GM12873 (cell line): ENCODE measurements around the gene CLDN4.

Experiments
- TF ChIP-seq, protein P1 (sequence below): IDR thresholded peaks from 2 replicates; pipeline ENCODE4 v1.5.1; 2012; ENCODE audit warnings: low read depth, mild to moderate bottlenecking, moderate library complexity, low read length, control low read depth; ENCODE audit not compliant: insufficient read depth; ENCODE audit errors: missing control alignments

Gene CLDN4

DNA sequence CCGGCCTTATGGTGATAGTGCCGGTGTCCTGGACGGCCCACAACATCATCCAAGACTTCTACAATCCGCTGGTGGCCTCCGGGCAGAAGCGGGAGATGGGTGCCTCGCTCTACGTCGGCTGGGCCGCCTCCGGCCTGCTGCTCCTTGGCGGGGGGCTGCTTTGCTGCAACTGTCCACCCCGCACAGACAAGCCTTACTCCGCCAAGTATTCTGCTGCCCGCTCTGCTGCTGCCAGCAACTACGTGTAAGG, 713 bp downstream of the CLDN4 start:
- TF ChIP-seq, protein P1, sequence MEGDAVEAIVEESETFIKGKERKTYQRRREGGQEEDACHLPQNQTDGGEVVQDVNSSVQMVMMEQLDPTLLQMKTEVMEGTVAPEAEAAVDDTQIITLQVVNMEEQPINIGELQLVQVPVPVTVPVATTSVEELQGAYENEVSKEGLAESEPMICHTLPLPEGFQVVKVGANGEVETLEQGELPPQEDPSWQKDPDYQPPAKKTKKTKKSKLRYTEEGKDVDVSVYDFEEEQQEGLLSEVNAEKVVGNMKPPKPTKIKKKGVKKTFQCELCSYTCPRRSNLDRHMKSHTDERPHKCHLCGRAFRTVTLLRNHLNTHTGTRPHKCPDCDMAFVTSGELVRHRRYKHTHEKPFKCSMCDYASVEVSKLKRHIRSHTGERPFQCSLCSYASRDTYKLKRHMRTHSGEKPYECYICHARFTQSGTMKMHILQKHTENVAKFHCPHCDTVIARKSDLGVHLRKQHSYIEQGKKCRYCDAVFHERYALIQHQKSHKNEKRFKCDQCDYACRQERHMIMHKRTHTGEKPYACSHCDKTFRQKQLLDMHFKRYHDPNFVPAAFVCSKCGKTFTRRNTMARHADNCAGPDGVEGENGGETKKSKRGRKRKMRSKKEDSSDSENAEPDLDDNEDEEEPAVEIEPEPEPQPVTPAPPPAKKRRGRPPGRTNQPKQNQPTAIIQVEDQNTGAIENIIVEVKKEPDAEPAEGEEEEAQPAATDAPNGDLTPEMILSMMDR = no peak

DNA sequence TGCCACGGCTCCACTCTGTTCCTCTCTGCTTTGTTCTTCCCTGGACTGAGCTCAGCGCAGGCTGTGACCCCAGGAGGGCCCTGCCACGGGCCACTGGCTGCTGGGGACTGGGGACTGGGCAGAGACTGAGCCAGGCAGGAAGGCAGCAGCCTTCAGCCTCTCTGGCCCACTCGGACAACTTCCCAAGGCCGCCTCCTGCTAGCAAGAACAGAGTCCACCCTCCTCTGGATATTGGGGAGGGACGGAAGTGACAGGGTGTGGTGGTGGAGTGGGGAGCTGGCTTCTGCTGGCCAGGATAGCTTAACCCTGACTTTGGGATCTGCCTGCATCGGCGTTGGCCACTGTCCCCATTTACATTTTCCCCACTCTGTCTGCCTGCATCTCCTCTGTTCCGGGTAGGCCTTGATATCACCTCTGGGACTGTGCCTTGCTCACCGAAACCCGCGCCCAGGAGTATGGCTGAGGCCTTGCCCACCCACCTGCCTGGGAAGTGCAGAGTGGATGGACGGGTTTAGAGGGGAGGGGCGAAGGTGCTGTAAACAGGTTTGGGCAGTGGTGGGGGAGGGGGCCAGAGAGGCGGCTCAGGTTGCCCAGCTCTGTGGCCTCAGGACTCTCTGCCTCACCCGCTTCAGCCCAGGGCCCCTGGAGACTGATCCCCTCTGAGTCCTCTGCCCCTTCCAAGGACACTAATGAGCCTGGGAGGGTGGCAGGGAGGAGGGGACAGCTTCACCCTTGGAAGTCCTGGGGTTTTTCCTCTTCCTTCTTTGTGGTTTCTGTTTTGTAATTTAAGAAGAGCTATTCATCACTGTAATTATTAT, 1.2 kb downstream of the CLDN4 start:
- TF ChIP-seq, protein P1 = no peak

DNA sequence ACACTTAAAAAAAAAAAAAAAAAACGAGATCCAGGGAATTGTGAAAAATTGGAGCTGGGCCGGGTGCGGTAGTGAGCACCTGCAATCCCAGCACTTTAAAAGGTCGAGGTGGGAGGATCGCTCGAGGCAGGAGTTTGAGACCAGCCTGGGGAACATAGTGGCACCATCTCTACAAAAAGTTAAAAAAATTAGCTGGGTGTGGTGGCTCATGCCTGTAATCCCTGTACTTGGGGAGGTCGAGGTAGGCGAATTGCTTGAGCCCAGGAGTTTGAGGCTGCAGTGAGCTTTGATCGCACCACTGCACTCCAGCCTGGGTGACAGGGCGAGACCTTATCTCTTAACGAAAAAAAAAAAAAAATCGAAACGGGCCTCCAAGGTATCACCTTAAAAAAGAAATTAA, 2.0 kb downstream of the CLDN4 start:
- TF ChIP-seq, protein P1 = no peak

DNA sequence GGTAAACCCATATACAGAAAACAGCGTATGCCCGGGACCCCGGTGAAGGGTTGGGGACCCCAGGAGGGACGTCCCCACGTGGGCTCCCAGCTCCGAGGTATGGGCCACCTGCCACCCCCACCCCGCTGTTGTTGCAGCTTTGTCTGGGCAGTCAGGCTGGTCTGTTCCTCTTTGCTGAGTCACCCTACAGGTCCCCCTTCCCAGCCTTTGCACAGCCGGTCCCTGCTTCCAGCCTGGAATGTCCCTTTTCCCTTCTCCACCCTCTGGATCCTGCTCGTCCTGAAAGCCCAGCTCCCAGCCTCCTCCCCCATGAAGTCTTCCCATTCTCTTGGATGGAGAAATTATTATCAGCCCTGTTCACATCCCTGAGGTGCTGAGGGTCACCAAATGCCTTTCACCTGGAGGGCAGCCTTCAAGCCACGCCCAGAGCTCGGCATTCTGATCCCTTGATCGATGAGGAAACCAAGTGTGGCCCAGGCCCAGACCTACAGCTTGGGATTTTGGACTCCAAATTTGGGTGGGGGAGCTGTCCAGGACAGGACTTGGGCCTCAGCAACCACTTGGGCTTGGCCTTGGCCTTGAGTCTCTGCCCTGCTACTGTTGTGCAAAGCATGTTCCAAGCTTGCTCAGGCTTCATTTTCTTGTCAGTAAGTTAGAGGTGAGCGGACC, 2.6 kb downstream of the CLDN4 start:
- TF ChIP-seq, protein P1 = no peak

DNA sequence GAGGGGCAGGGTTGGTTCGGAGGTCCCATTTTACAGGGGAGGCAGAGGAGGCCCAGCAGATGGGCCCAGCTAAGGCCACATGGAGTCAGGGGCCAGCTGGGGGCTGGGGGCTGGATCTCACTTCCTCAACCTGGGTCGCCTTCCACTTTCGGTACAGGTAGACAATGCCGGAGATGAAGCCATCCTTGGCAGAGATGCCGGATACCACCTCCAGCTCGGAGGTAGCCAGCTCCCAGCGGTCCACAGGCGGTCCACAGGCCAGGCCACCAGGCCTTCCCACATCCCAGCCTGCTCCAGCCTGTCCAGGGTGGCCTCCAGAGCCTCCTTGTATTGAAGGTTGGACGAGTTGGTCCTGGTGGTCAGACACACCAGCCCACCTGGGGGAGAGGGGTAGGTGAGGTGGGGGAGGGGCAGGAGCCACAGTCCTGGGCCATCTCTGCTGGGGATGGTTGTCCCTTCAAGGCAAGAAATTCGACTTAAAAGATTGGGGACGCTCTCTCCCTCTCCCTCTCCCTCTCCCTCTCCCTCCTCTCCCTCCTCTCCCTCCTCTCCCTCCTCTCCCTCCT, 3.9 kb downstream of the CLDN4 start:
- TF ChIP-seq, protein P1 = no peak

DNA sequence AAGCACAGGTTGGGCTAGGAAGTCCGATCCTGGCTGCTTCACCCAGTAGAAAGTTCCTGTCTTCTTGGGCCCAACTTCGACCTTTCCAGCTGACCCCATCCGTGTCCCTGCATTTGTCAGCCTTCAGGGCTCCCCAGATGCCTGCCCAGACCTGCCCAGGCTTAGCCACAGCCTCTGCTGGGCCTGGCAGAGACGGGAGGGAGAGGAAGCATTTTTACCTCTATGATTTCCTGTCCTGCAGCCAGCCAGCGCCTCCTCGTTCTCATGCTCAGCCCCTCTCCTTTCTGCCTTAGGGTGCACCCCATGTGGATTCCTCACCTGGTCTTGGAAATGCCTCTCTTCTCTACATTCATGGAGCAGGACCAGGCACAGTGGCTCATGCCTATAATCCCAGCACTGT, 7.8 kb downstream of the CLDN4 start:
- TF ChIP-seq, protein P1 = no peak

DNA sequence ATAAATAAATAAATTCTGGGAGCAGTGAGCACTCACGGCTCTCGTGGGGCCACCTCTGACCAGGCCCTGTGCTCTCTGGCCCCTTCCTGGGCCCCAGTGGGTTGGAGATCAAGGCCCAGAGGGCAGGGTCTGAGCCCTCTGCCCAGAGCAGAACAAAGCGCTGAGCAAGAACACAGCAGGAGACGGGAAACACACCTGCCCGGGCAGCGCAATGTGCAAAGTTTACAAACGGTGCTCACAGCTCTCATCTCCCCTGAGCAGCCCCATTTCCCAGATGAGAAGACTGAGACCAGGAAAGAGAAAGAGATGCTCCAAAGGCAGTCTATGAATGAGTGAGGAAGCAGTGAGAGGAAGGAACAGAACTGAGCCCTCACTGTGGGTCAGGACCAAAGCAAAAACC, 8.5 kb downstream of the CLDN4 start:
- TF ChIP-seq, protein P1 = no peak
